ENCODE results near the gene C2orf76. TPM values are rescaled to one million over a fixed set of nuclear protein-coding genes. Genes with fewer than 3 reads are reported as not detected.
A peak's percentile ranks its signal among the peaks of the same experiment; 100 is the strongest.

Gene C2orf76
- total RNA-seq, 1 experiment from 2014 or later: 5.7 TPM

DNA sequence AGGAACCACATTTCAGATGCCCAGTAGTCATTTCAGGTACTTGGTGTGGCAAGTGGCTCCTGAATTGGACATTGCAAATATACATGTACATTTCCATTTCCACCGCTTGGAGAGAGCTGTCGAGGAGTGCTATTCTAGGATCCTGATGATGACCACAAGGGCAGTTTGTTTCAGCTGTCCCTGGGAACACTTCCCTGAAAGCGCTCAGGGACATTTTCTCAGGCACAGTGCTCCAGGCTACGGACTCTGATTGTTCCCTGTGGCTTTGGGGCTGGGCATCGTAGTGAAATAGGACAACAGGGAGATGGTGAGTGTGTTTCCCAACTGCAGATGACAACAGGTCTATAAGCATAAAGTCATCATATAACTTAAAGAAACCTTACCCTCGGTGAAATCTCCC lies 3.2 kb upstream of the C2orf76 start:
- Histone ChIP-seq H3K14ac (ENCODE audit: insufficient read depth, low read length) (no peak overlapping the region), H3K79me1 (ENCODE audit: insufficient read depth, low read depth, low read length, poor library complexity, severe bottlenecking) (peaks cover 3% of the 10 kb centered on the region)

More for the DNA sequence above, 3.2 kb upstream of the C2orf76 start:
- no peak overlapping the region for H2BK12ac ChIP-seq (ENCODE audit: insufficient read length, low read depth, low read length)
- WGBS (ENCODE audit: extremely low coverage, insufficient read length, low lambda C conversion rate): no CpG with 5 or more reads among the region's 6 CpGs
- no peak overlapping the region for H4K91ac ChIP-seq (ENCODE audit: insufficient read length, low read depth, low read length)
- no peak overlapping the region for H2AFZ ChIP-seq (ENCODE audit: low read length)
- H3K56ac ChIP-seq (ENCODE audit: insufficient read length, low read depth, low read length): no peak overlapping the region
- H4K5ac ChIP-seq (ENCODE audit: insufficient read length, low read depth, low read length): no peak overlapping the region
- Mint-ChIP-seq H3K27ac (peak overlapping the region in 1 of 3 experiments; percentile 70; a peak in 1 of 7 replicates), H3K4me3 (no peak overlapping the region), H3K9me3 (peaks cover 6 to 10% of the 10 kb centered on the region in 2 experiments; a peak in 4 of 5 replicates), H3K36me3 (ENCODE audit: insufficient read depth in 1 of 3, low read depth in 3 of 3) (peaks cover 57 to 65% (median 61%) of the 10 kb centered on the region in 3 experiments), H3K4me1 (peaks cover 17 to 19% of the 10 kb centered on the region in 2 experiments), H3K27me3 (ENCODE audit: low read depth) (no peaks in the 10 kb centered on the region; the same call in 1 of the 2 replicates)
- H3K27ac ChIP-seq (ENCODE audit: insufficient read length, low read depth, low read length): no peak overlapping the region
- H3K4me1 ChIP-seq (ENCODE audit: insufficient read depth, low read length): peaks cover 3% of the 10 kb centered on the region; the same call in 1 of the 2 replicates
- no peaks in the 10 kb centered on the region for H3K27me3 ChIP-seq (ENCODE audit: insufficient read depth, low read length)
- TF ChIP-seq, protein P1, sequence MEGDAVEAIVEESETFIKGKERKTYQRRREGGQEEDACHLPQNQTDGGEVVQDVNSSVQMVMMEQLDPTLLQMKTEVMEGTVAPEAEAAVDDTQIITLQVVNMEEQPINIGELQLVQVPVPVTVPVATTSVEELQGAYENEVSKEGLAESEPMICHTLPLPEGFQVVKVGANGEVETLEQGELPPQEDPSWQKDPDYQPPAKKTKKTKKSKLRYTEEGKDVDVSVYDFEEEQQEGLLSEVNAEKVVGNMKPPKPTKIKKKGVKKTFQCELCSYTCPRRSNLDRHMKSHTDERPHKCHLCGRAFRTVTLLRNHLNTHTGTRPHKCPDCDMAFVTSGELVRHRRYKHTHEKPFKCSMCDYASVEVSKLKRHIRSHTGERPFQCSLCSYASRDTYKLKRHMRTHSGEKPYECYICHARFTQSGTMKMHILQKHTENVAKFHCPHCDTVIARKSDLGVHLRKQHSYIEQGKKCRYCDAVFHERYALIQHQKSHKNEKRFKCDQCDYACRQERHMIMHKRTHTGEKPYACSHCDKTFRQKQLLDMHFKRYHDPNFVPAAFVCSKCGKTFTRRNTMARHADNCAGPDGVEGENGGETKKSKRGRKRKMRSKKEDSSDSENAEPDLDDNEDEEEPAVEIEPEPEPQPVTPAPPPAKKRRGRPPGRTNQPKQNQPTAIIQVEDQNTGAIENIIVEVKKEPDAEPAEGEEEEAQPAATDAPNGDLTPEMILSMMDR (conservative IDR thresholded peaks at IDR 0.05): no peak
- H2BK15ac ChIP-seq (ENCODE audit: low read depth, low read length): no peak overlapping the region
- H3K4me2 ChIP-seq (ENCODE audit: insufficient read depth, insufficient read length, low read length): no peak overlapping the region
- H2BK5ac ChIP-seq (ENCODE audit: insufficient read length, low read length): no peak overlapping the region
- no peak overlapping the region for H3K18ac ChIP-seq (ENCODE audit: insufficient read length, low read depth, low read length)
- peaks cover 1% of the 10 kb centered on the region; the same call in 1 of the 2 replicates for H3K79me2 ChIP-seq (ENCODE audit: insufficient read depth, low read length)
- no peak overlapping the region for H3K9ac ChIP-seq (ENCODE audit: extremely low read depth, insufficient read length, low read length)
- no peak for DNase-seq
- H4K20me1 ChIP-seq (ENCODE audit: control insufficient read depth, insufficient read depth, insufficient read length): no peaks in the 10 kb centered on the region
- H2BK120ac ChIP-seq (ENCODE audit: low read depth, low read length, poor library complexity, severe bottlenecking): no peak overlapping the region
- H3K23ac ChIP-seq (ENCODE audit: insufficient read length, low read depth, low read length): no peak overlapping the region
- peaks cover 20% of the 10 kb centered on the region for H3K23me2 ChIP-seq (ENCODE audit: insufficient read length, low read depth, low read length, poor library complexity, severe bottlenecking)
- H2BK20ac ChIP-seq (ENCODE audit: low read depth, low read length, poor library complexity, severe bottlenecking): no peak overlapping the region
- H3K9me3 ChIP-seq (ENCODE audit: control insufficient read depth, low read depth, low read length): peaks cover 11% of the 10 kb centered on the region
- H3K4ac ChIP-seq (ENCODE audit: low read depth, low read length): no peak overlapping the region
- no peak overlapping the region for H3T11ph ChIP-seq (ENCODE audit: low read length)
- no peak overlapping the region for H2AK5ac ChIP-seq (ENCODE audit: insufficient read length, low read length)
- no peak overlapping the region for H4K8ac ChIP-seq (replicated peaks; ENCODE audit: insufficient read length, low read depth, low read length)

Measured in H9 (cell line).